Measurements from ENCODE around the gene ZNF784.

The ZNF784 gene

GRCh38 chr19:55624109-55625003 is at the start of gene ZNF784:
Gene ZNF784 (minus strand): TSS chr19:55624566. CDS start chr19:55624561, 5 bp downstream.
- DNase-seq (ENCODE audit: low read depth in 2 of 3, low spot score in 2 of 3): peak; percentile 80 to 97 (median 96)

- no peak for DNase-seq (ENCODE audit: low read depth in 2 of 3, low spot score in 2 of 3)
Measured at GRCh38 chr19:55673889-55674288, 49.5 kb upstream of the ZNF784 start.

GRCh38 chr19:55673465-55673864 is 49.1 kb upstream of the ZNF784 start:
- DNase-seq (ENCODE audit: low read depth in 2 of 3, low spot score in 2 of 3): no peak

GRCh38 chr19:55672418-55672817 is 48.1 kb upstream of the ZNF784 start:
- no peak for DNase-seq (ENCODE audit: low read depth in 2 of 3, low spot score in 2 of 3)

GRCh38 chr19:55671054-55671378 is 46.6 kb upstream of the ZNF784 start:
- no peak for DNase-seq (ENCODE audit: low read depth in 2 of 3, low spot score in 2 of 3)

- DNase-seq (ENCODE audit: low read depth in 2 of 3, low spot score in 2 of 3): no peak
Measured at GRCh38 chr19:55670280-55671053, 46.1 kb upstream of the ZNF784 start.

- no peak for DNase-seq (ENCODE audit: low read depth in 2 of 3, low spot score in 2 of 3)
Measured at GRCh38 chr19:55669418-55670279, 45.3 kb upstream of the ZNF784 start.

- DNase-seq (ENCODE audit: low read depth in 2 of 3, low spot score in 2 of 3): no peak
Measured at GRCh38 chr19:55668603-55669348, 44.4 kb upstream of the ZNF784 start.

GRCh38 chr19:55667958-55668357 is 43.6 kb upstream of the ZNF784 start:
- DNase-seq (ENCODE audit: low read depth in 2 of 3, low spot score in 2 of 3): no peak

GRCh38 chr19:55667511-55667910 is 43.1 kb upstream of the ZNF784 start:
- DNase-seq (ENCODE audit: low read depth in 2 of 3, low spot score in 2 of 3): no peak

- DNase-seq (ENCODE audit: low read depth in 2 of 3, low spot score in 2 of 3): no peak
Measured at GRCh38 chr19:55667006-55667381, 42.6 kb upstream of the ZNF784 start.

- no peak for DNase-seq (ENCODE audit: low read depth in 2 of 3, low spot score in 2 of 3)
Measured at GRCh38 chr19:55666343-55667005, 42.1 kb upstream of the ZNF784 start.

GRCh38 chr19:55663846-55664536 is 39.6 kb upstream of the ZNF784 start:
- DNase-seq (ENCODE audit: low read depth in 2 of 3, low spot score in 2 of 3): no peak

- no peak for DNase-seq (ENCODE audit: low read depth in 2 of 3, low spot score in 2 of 3)
Measured at GRCh38 chr19:55661826-55662225, 37.5 kb upstream of the ZNF784 start.

GRCh38 chr19:55660991-55661390 is 36.6 kb upstream of the ZNF784 start:
- DNase-seq (ENCODE audit: low read depth in 2 of 3, low spot score in 2 of 3): no peak

- no peak for DNase-seq (ENCODE audit: low read depth in 2 of 3, low spot score in 2 of 3)
Measured at GRCh38 chr19:55660404-55660803, 36.0 kb upstream of the ZNF784 start.

- DNase-seq (ENCODE audit: low read depth in 2 of 3, low spot score in 2 of 3): no peak
Measured at GRCh38 chr19:55659822-55660221, 35.5 kb upstream of the ZNF784 start.

GRCh38 chr19:55658846-55659459 is 34.6 kb upstream of the ZNF784 start:
- DNase-seq (ENCODE audit: low read depth in 2 of 3, low spot score in 2 of 3): no peak
